Upper lobe of right lung (tissue), 1 donor: ENCODE results near the gene NPAT. TPM values are rescaled to one million over a fixed set of nuclear protein-coding genes. Genes with fewer than 3 reads are reported as not detected.

Source experiments
- ATAC-seq: fragments of 200-7000 bp; cut with Tn5 transposase; one replicate; pipeline ENCODE4 v1.9.1; 2020; ENCODE audit warnings: mild to moderate bottlenecking, moderate library complexity
- DNase-seq: peaks from one replicate; pipeline ENCODE4 v3.0.0-alpha.2; 2020
- H3K27ac ChIP-seq: fragments of 200-600 bp; one replicate; pipeline ENCODE4 v1.8.0; 2022
- H3K27me3 ChIP-seq: fragments of 200-600 bp; one replicate; pipeline ENCODE4 v1.8.0; 2022; ENCODE audit warnings: mild to moderate bottlenecking
- H3K36me3 ChIP-seq: fragments of 200-600 bp; one replicate; pipeline ENCODE4 v1.8.0; 2022
- H3K4me1 ChIP-seq: fragments of 200-600 bp; one replicate; pipeline ENCODE4 v1.8.0; 2022
- H3K4me3 ChIP-seq: fragments of 200-600 bp; one replicate; pipeline ENCODE4 v1.8.0; 2022; ENCODE audit warnings: mild to moderate bottlenecking
- H3K9me3 ChIP-seq: fragments of 200-600 bp; one replicate; pipeline ENCODE4 v1.8.0; 2022
- CTCF ChIP-seq: fragments of 200-600 bp; IDR thresholded peaks from one replicate; pipeline ENCODE4 v1.8.0; 2022; ENCODE audit warnings: antibody characterized with exemption
- intact Hi-C: fragments of 100-400 bp; cut with DNase I; formaldehyde crosslinking; loops from one replicate; pipeline ENCODE4 v1.11.0; 2022
- total RNA-seq: library from RNA; stranded (reverse); fragmentation: NEBNext Ultra II Directional; extraction: Animal tissue kit (Norgen Biotek cat#: 25700); gene quantifications from one replicate; pipeline ENCODE4 v1.2.1, GENCODE V29; 2021
- donor health status: DM: no; HTN: yes; CAD: no; lungs with severe emphysema.

Gene NPAT
- total RNA-seq, 1 donor from 2014 or later = 15.0 TPM

DNA sequence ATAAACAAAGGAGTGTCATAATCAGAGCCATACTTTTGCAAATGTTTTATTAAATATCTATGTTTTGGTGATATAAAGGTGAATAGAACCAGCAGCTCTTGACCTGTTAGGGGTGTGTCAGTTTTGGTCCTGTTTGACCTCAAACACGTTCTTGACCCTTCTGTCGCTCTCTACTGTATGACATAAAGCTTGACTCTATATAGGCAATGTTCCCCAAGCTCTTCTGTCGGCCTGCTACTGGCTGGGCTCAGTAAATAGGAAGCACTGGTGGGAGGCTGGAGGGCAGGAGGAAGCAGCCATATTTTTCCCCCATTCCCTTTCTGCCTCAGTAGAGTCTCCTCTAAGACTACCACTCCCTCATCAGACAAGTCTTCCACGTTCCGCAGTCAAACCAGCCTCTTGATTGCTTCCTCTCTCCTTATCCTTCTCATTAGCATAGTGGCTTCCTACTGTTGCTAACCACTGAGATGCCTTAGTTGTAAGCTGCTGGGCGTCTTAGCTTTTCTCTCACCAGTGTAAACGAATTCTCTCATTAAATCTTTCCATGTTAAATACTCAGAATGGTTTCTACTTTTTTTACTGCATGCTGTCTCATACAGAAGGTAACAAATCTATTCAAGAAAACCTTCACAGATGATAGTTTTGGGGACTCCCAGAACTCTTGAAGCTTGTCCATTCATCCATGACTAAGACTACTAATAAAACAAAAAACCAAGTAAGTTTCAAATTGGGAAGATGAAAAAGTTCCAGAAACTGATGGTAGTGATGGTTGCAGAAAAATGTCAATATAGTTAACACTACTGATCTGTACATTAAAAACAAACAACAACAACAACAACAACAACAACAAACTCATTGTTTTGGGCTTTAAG lies 3.3 kb downstream of the NPAT start:
- Histone ChIP-seq H3K9me3 (no peaks in the 10 kb centered on the region), H3K27me3 (no peaks in the 10 kb centered on the region), H3K36me3 (no peaks in the 10 kb centered on the region), H3K4me3 (no peak overlapping the region), H3K27ac (no peak overlapping the region), H3K4me1 (peaks cover 25% of the 10 kb centered on the region)
- TF ChIP-seq CTCF = no peak
- intact Hi-C loops = no loop called here
- DNase-seq = no peak
- no peak for ATAC-seq

GRCh38 chr11:108218455-108218854 lies 4.0 kb downstream of the NPAT start:
- intact Hi-C loops = no loop called here
- Histone ChIP-seq H3K27me3 (no peaks in the 10 kb centered on the region), H3K9me3 (no peaks in the 10 kb centered on the region), H3K4me3 (no peak overlapping the region), H3K4me1 (peaks cover 20% of the 10 kb centered on the region), H3K36me3 (no peaks in the 10 kb centered on the region), H3K27ac (no peak overlapping the region)
- DNase-seq = no peak
- ATAC-seq = no peak
- TF ChIP-seq CTCF = no peak

DNA sequence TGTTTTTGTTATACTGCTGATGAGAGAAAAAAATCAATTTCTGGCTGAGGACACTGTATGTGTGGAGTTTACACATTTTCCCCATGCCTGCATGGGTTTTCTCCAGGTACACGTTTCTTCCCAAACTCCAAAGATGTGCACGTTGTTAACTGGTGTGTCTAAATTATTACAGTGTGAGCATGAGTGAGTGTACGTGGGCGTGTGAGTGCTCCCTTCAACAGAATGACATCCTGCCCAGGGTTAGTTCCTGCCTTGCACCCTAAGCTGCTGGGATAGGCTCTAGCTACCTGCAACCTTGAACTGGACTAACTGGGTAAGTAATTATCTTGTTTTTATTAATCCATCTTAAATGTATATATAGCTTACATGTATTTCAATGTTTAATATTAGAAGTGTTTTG lies 5.5 kb downstream of the NPAT start:
- no peaks in the 10 kb centered on the region for H3K9me3 ChIP-seq
- no peaks in the 10 kb centered on the region for H3K27me3 ChIP-seq
- no peak overlapping the region for H3K4me3 ChIP-seq
- peaks cover 20% of the 10 kb centered on the region for H3K4me1 ChIP-seq
- H3K36me3 ChIP-seq = peaks cover 12% of the 10 kb centered on the region
- DNase-seq (no peak), ATAC-seq (peak; percentile 22)
- TF ChIP-seq CTCF = no peak
- no peak overlapping the region for H3K27ac ChIP-seq
- intact Hi-C loops = no loop called here

DNA sequence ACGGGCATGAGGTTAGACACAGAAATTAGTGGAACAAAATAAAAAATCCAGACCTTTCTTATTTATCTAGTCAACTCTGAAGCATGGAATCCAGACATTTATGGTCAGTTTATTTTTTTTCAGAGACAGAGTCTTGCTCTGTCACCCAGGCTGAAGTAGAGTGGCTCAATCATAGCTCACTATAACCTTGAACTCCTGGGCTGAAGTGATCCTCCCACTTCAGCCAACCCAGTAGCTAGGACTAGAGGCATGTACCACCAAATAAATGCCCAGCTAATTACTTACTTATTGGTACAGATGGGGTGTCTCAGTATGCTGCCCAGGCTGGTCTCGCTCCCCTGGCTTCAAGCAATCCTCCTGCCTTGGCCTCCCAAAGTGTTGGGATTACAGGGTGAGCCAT lies 8.7 kb downstream of the NPAT start:
- TF ChIP-seq CTCF = no peak
- ATAC-seq (no peak), DNase-seq (no peak)
- H3K27ac ChIP-seq = no peak overlapping the region
- intact Hi-C loops = no loop called here
- no peaks in the 10 kb centered on the region for H3K4me1 ChIP-seq
- peaks cover 28% of the 10 kb centered on the region for H3K36me3 ChIP-seq
- no peak overlapping the region for H3K4me3 ChIP-seq
- H3K9me3 ChIP-seq = no peaks in the 10 kb centered on the region
- H3K27me3 ChIP-seq = no peaks in the 10 kb centered on the region

DNA sequence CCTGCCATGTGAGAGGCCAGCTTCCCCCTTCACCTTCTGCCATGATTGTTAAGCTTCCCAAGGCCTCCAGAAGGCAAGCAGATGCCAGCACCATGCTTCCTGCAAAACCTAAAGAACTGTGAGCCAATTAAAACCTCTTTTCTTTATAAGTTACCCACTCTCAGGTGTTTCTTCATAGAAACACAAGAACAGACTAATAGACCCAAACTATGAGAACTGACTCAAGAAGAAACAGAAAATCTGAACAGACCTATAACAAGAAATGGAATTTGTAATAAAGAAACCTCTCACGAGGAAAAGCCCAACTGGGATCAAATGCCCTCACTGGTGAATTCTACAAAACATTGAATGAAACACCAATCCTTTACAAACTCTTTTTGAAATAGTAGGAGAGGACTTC lies 12.0 kb downstream of the NPAT start:
- no peak overlapping the region for H3K4me3 ChIP-seq
- no peak overlapping the region for H3K27ac ChIP-seq
- no peak for TF ChIP-seq CTCF
- intact Hi-C loops = no loop called here
- no peak for ATAC-seq
- H3K9me3 ChIP-seq = no peaks in the 10 kb centered on the region
- peaks cover 52% of the 10 kb centered on the region for H3K36me3 ChIP-seq
- H3K4me1 ChIP-seq = no peaks in the 10 kb centered on the region
- DNase-seq = no peak
- no peaks in the 10 kb centered on the region for H3K27me3 ChIP-seq
